ENCODE data around the gene RAVER1. TPM values are rescaled to one million over a fixed set of nuclear protein-coding genes. Genes with fewer than 3 reads are reported as not detected.

The RAVER1 gene
- total RNA-seq, 1 donor from 2014 or later: 44.6 TPM

DNA sequence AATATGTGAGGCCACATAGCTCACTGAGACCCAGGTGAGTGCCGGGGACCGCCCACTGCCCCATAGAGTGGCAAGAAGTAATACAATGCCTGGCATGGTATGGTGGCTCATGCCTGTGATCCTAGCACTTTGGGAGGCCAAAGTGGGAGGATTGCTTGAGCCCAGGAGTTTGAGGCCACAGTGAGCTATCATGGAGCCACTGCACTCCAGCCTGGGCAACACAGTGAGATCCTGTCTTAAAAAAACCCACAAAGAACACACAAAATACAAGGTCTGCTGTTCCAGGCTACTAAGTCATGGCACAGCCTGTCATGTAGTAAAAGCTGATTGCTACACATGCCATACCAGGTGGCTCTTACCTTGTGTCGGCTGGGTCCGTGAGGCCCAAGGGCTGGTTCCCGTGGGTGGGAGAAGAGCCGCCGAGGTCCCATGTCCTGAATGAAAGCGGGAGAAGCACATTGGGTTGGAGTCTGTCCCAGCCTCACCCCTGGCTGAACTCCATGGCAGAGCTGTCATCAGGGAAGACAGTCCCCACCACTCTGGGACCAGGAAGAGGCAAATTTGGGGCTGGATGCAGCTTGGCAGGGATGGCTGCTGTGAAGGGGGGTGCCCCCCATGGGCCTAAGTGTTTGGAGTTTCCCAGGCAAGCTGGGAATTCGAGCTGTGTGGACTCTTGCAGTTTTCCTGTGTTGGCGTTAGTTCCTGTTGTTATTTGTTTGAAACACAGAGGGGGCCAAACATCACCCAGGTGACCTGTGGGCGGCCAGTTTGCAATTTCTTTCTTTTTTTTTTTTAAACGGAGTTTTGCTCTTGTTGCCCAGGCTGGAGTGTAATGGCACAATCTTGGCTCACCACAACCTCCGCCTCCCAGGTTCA lies 14.3 kb downstream of the RAVER1 start:
- DNase-seq (ENCODE audit: low spot score): no peak

GRCh38 chr19:10317857-10318462 lies 15.4 kb downstream of the RAVER1 start:
- DNase-seq (ENCODE audit: low spot score): no peak

- no peak for DNase-seq (ENCODE audit: low spot score)
Measured at GRCh38 chr19:10317045-10317856, 16.1 kb downstream of the RAVER1 start.

DNA sequence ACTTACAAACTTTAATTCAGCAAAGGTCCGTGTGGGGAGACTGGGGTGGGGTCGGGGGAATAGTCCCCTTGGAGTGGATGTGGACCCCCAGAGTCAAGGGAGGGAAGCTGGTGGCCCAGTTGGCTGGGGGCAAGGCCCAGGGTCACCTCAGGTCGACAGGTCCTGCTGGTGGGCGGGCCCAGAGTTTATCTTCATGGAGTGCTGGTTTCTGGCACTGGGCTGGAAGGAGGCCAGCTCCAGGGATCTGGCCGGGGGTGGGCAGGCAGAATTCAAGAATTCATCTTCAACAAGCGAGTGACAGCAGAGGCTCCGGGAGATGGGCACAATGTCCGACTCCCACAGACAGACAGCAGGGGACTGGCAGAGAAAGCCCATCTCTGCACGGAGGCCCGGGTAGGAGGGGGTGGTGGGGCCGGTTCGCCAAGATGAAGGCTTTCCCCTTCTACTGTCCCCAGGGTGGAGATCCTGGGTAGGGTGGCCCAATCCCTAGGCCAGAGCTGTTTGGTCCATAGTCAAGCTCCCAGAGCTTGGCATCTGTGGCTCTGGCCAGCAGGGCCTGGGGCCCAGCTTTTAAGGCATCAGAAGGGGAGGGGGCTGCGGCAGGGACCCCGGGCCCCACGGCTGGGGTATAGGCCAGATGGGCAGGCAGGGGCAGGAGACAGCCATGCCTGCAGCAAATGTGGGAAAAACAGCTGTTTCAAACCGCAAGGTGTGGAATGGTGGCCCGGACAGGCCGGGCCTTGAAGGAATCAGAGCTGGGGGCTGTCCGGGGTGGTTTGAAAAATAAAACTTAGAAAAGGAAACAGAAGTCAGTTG lies 16.9 kb downstream of the RAVER1 start:
- DNase-seq (ENCODE audit: low spot score): no peak

DNA sequence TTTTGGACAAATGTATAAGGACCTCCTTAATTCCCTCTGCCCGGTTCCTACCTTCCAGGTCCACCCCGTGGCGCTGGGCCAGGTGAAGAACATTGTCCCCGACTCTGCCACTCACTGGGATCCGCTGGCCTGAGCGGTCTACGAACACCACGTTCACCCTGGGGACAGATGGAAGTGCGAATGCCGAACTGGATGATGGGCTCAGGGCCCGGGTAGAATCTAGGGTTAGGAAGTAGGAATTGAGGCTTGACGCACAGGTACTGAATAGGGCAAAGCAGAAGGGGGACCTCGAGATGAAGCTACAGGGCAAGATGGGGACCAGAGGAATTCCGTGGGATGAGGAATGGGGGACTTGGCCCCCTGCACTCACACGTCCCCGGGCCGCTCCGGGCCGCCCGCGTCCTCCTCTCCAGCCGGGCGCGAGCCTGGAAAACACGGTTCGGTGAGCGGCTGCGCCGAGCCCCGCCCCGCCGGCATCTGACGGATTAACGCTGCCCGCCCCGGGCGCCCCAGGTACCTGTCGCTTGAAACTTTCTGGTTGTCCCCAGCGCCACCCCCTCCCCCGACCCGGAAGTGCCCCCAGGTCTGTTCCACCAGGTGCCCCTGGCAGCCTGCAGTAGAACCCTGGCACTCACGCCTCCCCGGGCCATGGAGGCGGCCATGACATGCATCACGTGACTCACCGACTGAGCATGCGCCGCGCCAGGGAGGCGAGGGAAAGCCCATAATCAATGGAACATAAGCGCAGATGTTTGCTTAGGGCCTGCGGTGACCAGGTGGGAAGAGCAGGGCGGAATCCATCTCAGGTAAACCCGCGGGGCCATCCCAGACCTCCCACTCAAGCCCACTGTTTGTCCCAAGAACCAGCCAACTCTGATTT lies 17.8 kb downstream of the RAVER1 start, which contains the start of gene FDX2:
Gene FDX2 (minus strand): TSS at position 681 of the 880 bp plus-strand sequence. CDS start 19 bp downstream, at position 662.
- peak; percentile 91 for DNase-seq (ENCODE audit: low spot score)

DNA sequence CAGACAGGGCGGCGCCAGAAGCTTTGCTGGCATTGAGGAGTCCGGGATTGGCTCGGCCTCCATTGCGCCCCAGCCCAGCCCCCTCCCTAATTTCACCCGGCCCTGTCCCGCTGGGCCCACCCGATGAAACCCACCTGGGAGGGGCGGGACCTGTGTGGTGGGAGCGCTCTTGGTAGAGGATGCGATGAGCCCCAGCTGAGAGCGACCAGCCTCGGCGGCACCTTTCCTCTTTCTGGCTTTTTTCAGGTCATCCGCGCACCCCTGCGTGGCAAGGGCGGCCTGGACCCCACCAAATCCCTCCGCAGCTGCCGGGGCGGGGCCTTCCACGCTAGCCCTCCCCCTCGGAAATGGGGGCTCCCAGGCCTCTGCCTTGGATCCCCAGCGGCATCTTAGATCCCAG lies 23.9 kb downstream of the RAVER1 start, which contains the start of gene ZGLP1:
Gene ZGLP1 (minus strand): TSS at position 393 of the 400 bp plus-strand sequence.
- DNase-seq (ENCODE audit: low spot score): no peak

DNA sequence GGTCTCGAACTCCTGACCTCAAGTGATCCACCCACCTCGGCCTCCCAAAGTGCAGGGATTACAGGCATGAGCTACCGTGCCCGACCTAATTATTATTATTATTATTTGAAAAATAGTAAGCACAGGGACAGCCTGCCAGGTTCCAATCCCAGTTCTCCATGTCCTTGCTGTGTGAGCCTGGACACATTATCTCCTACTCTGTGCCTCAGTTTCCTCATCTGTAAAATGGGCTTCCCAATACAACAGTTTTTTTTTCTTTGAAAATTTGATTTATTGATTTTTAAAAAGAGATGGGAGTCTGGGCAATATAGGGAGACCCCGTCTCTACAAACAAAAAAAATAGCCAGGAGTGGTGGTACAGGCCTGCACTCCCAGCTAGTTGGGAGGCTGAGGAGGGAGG lies 27.0 kb downstream of the RAVER1 start:
- no peak for DNase-seq (ENCODE audit: low spot score)

DNA sequence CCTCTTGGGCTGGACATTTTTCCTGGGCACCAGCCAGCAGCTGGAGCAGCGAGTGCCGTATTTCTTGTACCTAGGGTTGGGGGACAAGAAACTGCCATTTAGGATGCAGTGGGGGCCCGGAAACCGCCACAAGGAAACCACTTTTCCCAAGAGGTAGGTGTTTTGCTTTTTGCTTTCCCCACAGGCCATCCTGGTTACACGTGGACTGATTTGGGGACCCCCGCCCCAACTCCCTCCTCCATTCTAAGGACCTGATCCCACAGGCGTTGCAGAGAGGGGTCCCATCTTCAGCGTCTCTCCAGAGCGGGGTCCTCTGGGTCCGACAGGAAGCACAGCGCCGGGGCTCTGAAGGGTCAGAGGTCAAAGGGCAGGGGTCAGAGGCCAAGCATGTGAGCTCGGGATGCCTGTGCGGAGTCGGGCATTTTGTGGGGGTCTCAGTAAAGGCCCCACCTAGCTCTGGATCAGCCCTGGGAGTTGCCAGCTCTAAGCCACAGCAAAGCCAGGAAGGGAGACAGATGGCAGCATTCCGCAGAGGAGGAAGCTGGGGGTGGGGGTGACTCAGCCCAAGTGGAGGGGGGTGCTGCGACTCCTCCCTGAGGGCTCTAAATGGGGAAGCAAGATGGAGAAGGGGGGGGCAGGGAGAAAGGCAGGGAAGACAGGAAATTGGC lies 28.1 kb downstream of the RAVER1 start:
- DNase-seq (ENCODE audit: low spot score): no peak

DNA sequence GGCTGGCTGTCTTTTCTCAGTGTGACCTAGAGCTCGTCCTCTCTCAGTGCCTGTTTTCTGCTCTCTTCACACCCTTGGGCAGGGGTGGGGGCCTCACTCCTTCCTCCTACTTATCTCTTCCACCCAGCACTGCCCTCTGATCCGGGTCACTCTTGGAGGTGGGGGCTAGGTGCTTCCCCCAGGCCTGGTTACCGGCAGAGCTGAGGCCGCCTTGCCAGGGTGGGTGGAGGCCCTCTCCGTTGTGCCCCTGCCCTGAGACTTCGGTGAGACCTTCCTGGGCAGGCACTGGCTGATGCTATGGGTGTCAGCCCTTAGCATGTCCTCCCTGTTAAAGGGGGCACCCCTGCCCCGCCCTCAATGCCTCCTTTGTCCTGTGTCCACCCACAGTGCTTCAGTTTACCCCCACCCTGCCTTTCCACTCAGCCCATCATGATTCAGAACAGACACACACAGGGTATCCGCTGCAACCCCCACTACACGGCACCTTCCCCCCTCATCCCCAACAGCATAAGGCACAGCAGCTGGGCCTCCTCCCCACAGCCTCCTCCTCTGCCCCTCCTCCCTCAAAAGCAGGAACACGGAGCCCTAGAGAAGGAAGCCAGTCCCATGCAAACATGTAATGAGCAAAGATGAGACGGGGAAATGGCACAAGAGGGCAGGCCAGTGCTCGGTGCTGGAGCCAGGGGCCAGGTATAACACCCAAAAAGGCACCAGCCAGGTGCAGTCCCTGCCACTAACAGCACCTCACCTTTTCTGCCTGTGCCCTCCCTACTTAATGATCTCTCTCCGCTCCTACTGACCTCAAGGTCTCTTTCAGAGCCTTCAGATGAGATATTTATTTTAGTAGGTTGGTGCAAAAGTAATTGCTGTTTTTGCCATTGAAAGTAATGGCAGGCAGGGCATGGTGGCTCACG lies 33.5 kb downstream of the RAVER1 start:
- no peak for DNase-seq (ENCODE audit: low spot score)

DNA sequence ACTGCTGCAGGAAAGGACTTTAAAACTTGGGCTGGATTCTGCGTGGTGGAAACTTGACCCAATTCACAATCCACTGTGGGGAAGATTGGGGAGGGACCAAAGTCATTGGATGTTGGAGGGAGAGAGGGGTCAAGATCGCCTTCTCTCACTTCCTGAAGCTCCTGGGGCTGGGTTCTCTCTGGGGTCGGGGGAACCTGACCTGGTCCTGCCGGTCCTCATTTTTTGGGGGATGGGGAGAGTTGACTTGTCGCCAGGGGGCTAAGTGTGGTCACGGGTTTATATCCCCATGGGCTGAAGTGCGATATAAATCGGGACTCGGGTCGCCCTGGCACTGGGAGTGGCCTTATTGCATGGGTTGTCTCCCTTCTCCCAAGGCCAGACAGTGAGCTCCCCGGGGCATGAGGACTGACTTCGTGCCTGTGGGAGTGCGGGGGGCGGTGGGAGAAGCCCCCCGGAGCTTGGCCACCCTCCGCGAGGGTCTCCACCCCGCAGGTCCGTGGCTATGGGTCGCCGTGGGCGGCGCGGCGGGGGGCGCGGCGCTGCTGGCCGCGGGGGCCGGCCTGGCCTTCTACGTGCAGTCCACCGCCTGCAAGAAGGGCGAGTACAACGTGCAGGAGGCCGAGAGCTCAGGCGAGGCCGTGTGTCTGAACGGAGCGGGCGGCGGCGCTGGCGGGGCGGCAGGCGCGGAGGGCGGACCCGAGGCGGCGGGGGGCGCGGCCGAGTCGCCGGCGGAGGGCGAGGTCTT lies 37.3 kb downstream of the RAVER1 start:
- DNase-seq (ENCODE audit: low spot score): no peak

GRCh38 chr19:10295305-10295846 lies 38.0 kb downstream of the RAVER1 start:
- DNase-seq (ENCODE audit: low spot score): no peak

DNA sequence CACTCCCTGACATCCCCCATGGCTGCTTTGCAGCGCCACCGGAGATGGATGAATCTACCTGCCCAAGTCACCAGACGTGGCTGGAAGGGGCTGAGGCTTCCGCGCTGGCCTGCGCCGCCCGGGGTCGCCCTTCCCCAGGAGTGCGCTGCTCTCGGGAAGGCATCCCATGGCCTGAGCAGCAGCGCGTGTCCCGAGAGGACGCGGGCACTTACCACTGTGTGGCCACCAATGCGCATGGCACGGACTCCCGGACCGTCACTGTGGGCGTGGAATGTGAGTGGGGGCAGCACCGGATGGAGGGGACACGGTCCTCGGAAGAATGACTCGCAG lies 39.0 kb downstream of the RAVER1 start:
- no peak for DNase-seq (ENCODE audit: low spot score)

- DNase-seq (ENCODE audit: low spot score): no peak
Measured at GRCh38 chr19:10293637-10294367, 39.5 kb downstream of the RAVER1 start.

- DNase-seq (ENCODE audit: low spot score): no peak
Measured at GRCh38 chr19:10292789-10293636, 40.3 kb downstream of the RAVER1 start.

GRCh38 chr19:10292206-10292788 lies 41.0 kb downstream of the RAVER1 start:
- peak; percentile 76 for DNase-seq (ENCODE audit: low spot score)
